ENCODE measurements around the gene ZNF732.

Gene ZNF732

DNA sequence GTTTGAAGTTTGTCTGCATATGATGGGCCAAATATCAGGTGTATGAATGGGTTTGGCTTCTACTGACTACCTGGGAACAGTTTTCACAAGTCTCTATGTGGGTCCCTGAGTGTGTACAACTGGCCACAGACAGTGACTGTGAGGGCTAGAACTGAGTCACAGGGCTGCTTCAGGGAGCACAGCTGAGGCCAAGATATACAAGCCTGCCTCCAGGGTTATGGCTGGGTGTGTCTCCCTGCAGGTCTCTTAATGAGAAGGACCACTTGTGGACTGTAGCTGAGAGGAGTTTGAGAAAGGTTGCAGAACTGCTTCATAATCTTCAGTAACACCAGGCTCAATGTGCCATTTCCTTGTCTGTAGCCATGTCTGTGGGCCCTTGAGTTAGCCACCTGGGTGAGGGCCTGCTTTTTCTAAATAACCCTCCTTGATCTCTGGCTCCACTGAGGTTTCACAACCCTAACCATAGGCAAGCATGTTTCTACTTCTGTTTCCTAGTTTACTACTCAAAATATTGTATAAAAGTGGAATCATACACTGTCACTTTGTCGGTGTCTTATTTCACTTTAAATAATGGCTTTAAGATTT, 81.3 kb downstream of the ZNF732 start:
- peaks cover 5% of the 10 kb centered on the region; the same call in 1 of the 2 replicates for H3K9me3 ChIP-seq (ENCODE audit: insufficient read depth, low read length)

More for the DNA sequence above, 81.3 kb downstream of the ZNF732 start:
- H3F3A ChIP-seq (ENCODE audit: insufficient read depth): no peaks in the 10 kb centered on the region
- H3K4me3 ChIP-seq (ENCODE audit: insufficient read depth, low read length, poor library complexity, severe bottlenecking): no peak overlapping the region
- no peak overlapping the region for H2AFZ ChIP-seq (ENCODE audit: low read depth, low read length, severe bottlenecking)
- H4K20me1 ChIP-seq (ENCODE audit: low read depth, low read length): no peaks in the 10 kb centered on the region
- no peak overlapping the region for H3K4me2 ChIP-seq (ENCODE audit: low read depth, low read length, poor library complexity, severe bottlenecking)
- H3K9me2 ChIP-seq (replicated peaks; ENCODE audit: insufficient read depth, low read length): no peaks in the 10 kb centered on the region
- H3K36me3 ChIP-seq (ENCODE audit: low read length): no peaks in the 10 kb centered on the region; the same call in 1 of the 2 replicates
- TF ChIP-seq EZH2phosphoT487 (conservative IDR thresholded peaks at IDR 0.05; ENCODE audit: low read length): no peak
- TF ChIP-seq, protein P1, sequence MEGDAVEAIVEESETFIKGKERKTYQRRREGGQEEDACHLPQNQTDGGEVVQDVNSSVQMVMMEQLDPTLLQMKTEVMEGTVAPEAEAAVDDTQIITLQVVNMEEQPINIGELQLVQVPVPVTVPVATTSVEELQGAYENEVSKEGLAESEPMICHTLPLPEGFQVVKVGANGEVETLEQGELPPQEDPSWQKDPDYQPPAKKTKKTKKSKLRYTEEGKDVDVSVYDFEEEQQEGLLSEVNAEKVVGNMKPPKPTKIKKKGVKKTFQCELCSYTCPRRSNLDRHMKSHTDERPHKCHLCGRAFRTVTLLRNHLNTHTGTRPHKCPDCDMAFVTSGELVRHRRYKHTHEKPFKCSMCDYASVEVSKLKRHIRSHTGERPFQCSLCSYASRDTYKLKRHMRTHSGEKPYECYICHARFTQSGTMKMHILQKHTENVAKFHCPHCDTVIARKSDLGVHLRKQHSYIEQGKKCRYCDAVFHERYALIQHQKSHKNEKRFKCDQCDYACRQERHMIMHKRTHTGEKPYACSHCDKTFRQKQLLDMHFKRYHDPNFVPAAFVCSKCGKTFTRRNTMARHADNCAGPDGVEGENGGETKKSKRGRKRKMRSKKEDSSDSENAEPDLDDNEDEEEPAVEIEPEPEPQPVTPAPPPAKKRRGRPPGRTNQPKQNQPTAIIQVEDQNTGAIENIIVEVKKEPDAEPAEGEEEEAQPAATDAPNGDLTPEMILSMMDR (IDR thresholded peaks at IDR 0.05; ENCODE audit: insufficient read depth, low read length, poor library complexity, severe bottlenecking): no peak
- no peak overlapping the region for H3K27ac ChIP-seq (ENCODE audit: low read depth, low read length)
- H3K27me3 ChIP-seq (ENCODE audit: low read length): no peaks in the 10 kb centered on the region
- no peak overlapping the region for H3K9ac ChIP-seq (ENCODE audit: low read length)
- H3K79me2 ChIP-seq (ENCODE audit: insufficient read depth, low read length): no peaks in the 10 kb centered on the region
